Left lung (tissue), 10 donors: ENCODE data around the gene HYAL4. TPM values are rescaled to one million over a fixed set of nuclear protein-coding genes. Genes with fewer than 3 reads are reported as not detected.
"Not testable (repeated sequence)": the region's sequence is repeated elsewhere in the genome, so short reads cannot be mapped to it uniquely, and the experiment has no call there.

Experiments
- ATAC-seq: fragments of 200-7000 bp; cut with Tn5 transposase; one replicate; pipeline ENCODE4 v1.9.1; 2020; ENCODE audit warnings: moderate library complexity
- DNase-seq, 4 donors: peaks; one replicate each; pipeline ENCODE4 v3.0.0-alpha.2; 2013 to 2020
- H3K27ac ChIP-seq, 2 donors: fragments of 200-600 bp; sonication (generic) in 1 of 2; one replicate each; pipeline versions ENCODE4 v1.5.0 to v1.8.0; 2020 to 2021
- H3K27me3 ChIP-seq, 2 donors: fragments of 200-600 bp; sonication (generic) in 1 of 2; one replicate each; pipeline versions ENCODE4 v1.5.0 to v1.8.0; 2020 to 2021
- H3K36me3 ChIP-seq, 2 donors: fragments of 200-600 bp; sonication (generic) in 1 of 2; one replicate each; pipeline versions ENCODE4 v1.5.0 to v1.8.0; 2020 to 2021
- H3K4me1 ChIP-seq, 2 donors: fragments of 200-600 bp; one replicate each; pipeline ENCODE4 v1.8.0; 2021
- H3K4me3 ChIP-seq, 2 donors: fragments of 200-600 bp; sonication (generic) in 1 of 2; one replicate each; pipeline versions ENCODE4 v1.5.0 to v1.8.0; 2020 to 2021; ENCODE audit warnings: mild to moderate bottlenecking in 1 of 2
- H3K9me3 ChIP-seq, 2 donors: fragments of 200-600 bp; sonication (generic) in 1 of 2; one replicate each; pipeline versions ENCODE4 v1.5.0 to v1.8.0; 2020 to 2021
- CTCF ChIP-seq, 2 donors: fragments of 200-600 bp; sonication (generic) in 1 of 2; IDR thresholded peaks; one replicate each; pipeline versions ENCODE4 v1.5.0 to v1.8.0; 2021; ENCODE audit warnings: antibody characterized with exemption in 2 of 2
- intact Hi-C, 2 donors: fragments of 100-400 bp; cut with DNase I; formaldehyde crosslinking; loops; one replicate each; pipeline versions ENCODE4 v1.11.2 to v1.14.2; 2022
- polyA plus RNA-seq, 6 donors: library from polyadenylated mRNA; unstranded; fragments of 120-200 nt; gene quantifications; one replicate each; pipeline ENCODE4 v1.2.1, GENCODE V29; 2013; ENCODE audit not compliant: insufficient read length in 6 of 6
- total RNA-seq, 2 donors: library from RNA; stranded (reverse); fragmentation: NEBNext Ultra II Directional; extraction: Animal tissue kit (Norgen Biotek cat#: 25700); gene quantifications; one replicate each; pipeline ENCODE4 v1.2.1, GENCODE V29; 2021
- donor health status: DM: no; HTN: yes; CAD: no.
- donor health status: DM: no; HTN: no; CAD: no.

HYAL4 gene
- total and polyA plus RNA-seq, 8 donors, result 0.07 to 0.44 (median 0.09) TPM; not detected in 5

GRCh38 chr7:123823898-123824753, 20.8 kb upstream of the HYAL4 start:
- Histone ChIP-seq H3K4me3 (no peak overlapping the region), H3K27me3 (no peaks in the 10 kb centered on the region), H3K27ac (no peak overlapping the region), H3K4me1 (no peaks in the 10 kb centered on the region), H3K9me3 (no peaks in the 10 kb centered on the region), H3K36me3 (no peaks in the 10 kb centered on the region)
- no peak for TF ChIP-seq CTCF (IDR thresholded peaks at IDR 0.05)
- no peak for ATAC-seq
- intact Hi-C loops, result no loop called here
- DNase-seq, result no peak

GRCh38 chr7:123824754-123825067, 20.3 kb upstream of the HYAL4 start:
- H3K36me3 ChIP-seq, result no peaks in the 10 kb centered on the region
- no peak for TF ChIP-seq CTCF (IDR thresholded peaks at IDR 0.05)
- ATAC-seq, result peak; percentile 91
- intact Hi-C loops, result no loop called here
- H3K4me1 ChIP-seq, result no peaks in the 10 kb centered on the region
- no peaks in the 10 kb centered on the region for H3K27me3 ChIP-seq
- DNase-seq, result peak in 1 of 4 donors; percentile 5
- no peak overlapping the region for H3K27ac ChIP-seq
- H3K9me3 ChIP-seq, result no peaks in the 10 kb centered on the region
- no peak overlapping the region for H3K4me3 ChIP-seq

- Histone ChIP-seq H3K27ac (no peak overlapping the region), H3K9me3 (no peaks in the 10 kb centered on the region), H3K4me1 (no peaks in the 10 kb centered on the region), H3K27me3 (no peaks in the 10 kb centered on the region), H3K36me3 (no peaks in the 10 kb centered on the region), H3K4me3 (no peak overlapping the region)
- TF ChIP-seq CTCF (IDR thresholded peaks at IDR 0.05), result no peak
- DNase-seq (no peak), ATAC-seq (no peak)
- intact Hi-C loops, result no loop called here
Measured at GRCh38 chr7:123828805-123829204, 16.2 kb upstream of the HYAL4 start.

GRCh38 chr7:123836656-123837055, 8.3 kb upstream of the HYAL4 start:
- no peak for TF ChIP-seq CTCF (IDR thresholded peaks at IDR 0.05)

GRCh38 chr7:123839106-123839505, 5.9 kb upstream of the HYAL4 start:
- H3K4me3 ChIP-seq, H3K27ac ChIP-seq, H3K36me3 ChIP-seq, H3K9me3 ChIP-seq, intact Hi-C loops, ATAC-seq, DNase-seq, H3K27me3 ChIP-seq, H3K4me1 ChIP-seq: not testable (repeated sequence)

More at GRCh38 chr7:123836656-123837055, 8.3 kb upstream of the HYAL4 start:
- Histone ChIP-seq H3K4me1 (no peaks in the 10 kb centered on the region), H3K9me3 (no peaks in the 10 kb centered on the region), H3K27ac (no peak overlapping the region), H3K27me3 (no peaks in the 10 kb centered on the region), H3K36me3 (no peaks in the 10 kb centered on the region), H3K4me3 (no peak overlapping the region)
- no peak for DNase-seq
- intact Hi-C loops, result no loop called here
- ATAC-seq, result no peak

GRCh38 chr7:123844142-123844541, 827 bp upstream of the HYAL4 start:
- H3K27ac ChIP-seq, ATAC-seq, DNase-seq, H3K27me3 ChIP-seq, H3K4me1 ChIP-seq, H3K4me3 ChIP-seq, intact Hi-C loops, H3K36me3 ChIP-seq, H3K9me3 ChIP-seq: not testable (repeated sequence)
